Neural cell (in vitro differentiated cells): ENCODE data around the gene TCFL5.

Source experiments
- CTCF ChIP-seq: fragments of 450-650 bp; IDR thresholded peaks from 2 replicates; pipeline ENCODE4 v1.5.1; 2014; ENCODE audit warnings: antibody characterized with exemption, mild to moderate bottlenecking, moderate library complexity; ENCODE audit not compliant: poor library complexity, severe bottlenecking
- EP300 ChIP-seq: fragments of 450-650 bp; conservative IDR thresholded peaks from 2 replicates; pipeline ENCODE4 v1.6.1; 2014; ENCODE audit warnings: antibody characterized with exemption, mild to moderate bottlenecking, moderate library complexity; ENCODE audit not compliant: poor library complexity, severe bottlenecking
- EZH2 ChIP-seq: fragments of 200-600, 300-800 bp; shearing (Covaris generic), sonication (generic); IDR thresholded peaks from 2 replicates; pipeline ENCODE4 v1.6.1; 2014; ENCODE audit warnings: antibody characterized with exemption, low read length, borderline replicate concordance, mild to moderate bottlenecking; ENCODE audit not compliant: insufficient read depth, poor library complexity, severe bottlenecking
- POLR2AphosphoS5 ChIP-seq: IDR thresholded peaks from 2 replicates; pipeline ENCODE4 v1.6.1; 2012
- TAF1 ChIP-seq: IDR thresholded peaks from 2 replicates; pipeline ENCODE4 v1.6.1; 2012; ENCODE audit warnings: low read depth

- TF ChIP-seq EP300 (no peak), CTCF (no peak), POLR2AphosphoS5 (no peak), TAF1 (no peak), EZH2 (no peak)
Measured at GRCh38 chr20:62880147-62880934, 18.7 kb upstream of the TCFL5 start.
